NCI-H2196 (cell line): ENCODE data around the gene AGBL1.
"Not testable (repeated sequence)": the region's sequence is repeated elsewhere in the genome, so short reads cannot be mapped to it uniquely, and the experiment has no call there.

Experiments
- DNase-seq: peaks from one replicate; lab custom pipeline; 2025; ENCODE audit not compliant: unreplicated experiment; lab: John Stamatoyannopoulos, UW

AGBL1 gene

DNA sequence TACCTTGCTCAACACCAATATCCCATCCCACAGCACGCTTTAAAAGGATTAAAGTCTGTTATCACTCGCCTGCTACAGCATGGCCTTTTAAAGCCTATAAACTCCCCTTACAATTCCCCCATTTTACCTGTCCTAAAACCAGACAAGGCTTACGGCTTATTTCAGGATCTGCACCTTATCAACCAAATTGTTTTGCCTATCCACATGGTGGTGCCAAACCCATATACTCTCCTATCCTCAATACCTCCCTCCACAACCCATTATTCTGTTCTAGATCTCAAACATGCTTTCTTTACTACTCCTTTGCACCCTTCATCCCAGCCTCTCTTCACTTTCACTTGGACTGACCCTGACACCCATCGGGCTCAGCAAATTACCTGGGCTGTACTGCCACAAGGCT, 962.9 kb downstream of the AGBL1 start:
- not testable (repeated sequence) for DNase-seq

DNA sequence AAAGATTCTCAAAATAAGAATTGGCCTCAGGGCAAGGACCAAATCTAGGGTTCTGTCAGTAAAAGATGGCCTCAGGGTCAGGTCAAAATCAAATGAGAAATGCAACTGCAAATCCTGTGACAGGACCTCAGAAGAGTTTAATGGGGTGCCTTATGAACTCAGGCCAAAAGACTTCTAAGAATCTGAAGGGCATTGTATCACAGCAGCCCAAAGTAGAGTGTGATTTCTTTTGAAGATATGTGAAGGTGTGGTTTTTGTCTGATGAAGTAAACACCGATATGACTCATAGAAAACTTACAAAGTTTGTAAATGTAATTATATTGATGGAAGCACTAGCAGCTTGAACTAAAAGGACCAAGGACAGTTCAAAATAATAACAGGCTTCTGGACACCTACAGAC, 966.1 kb downstream of the AGBL1 start:
- DNase-seq: no peak

DNA sequence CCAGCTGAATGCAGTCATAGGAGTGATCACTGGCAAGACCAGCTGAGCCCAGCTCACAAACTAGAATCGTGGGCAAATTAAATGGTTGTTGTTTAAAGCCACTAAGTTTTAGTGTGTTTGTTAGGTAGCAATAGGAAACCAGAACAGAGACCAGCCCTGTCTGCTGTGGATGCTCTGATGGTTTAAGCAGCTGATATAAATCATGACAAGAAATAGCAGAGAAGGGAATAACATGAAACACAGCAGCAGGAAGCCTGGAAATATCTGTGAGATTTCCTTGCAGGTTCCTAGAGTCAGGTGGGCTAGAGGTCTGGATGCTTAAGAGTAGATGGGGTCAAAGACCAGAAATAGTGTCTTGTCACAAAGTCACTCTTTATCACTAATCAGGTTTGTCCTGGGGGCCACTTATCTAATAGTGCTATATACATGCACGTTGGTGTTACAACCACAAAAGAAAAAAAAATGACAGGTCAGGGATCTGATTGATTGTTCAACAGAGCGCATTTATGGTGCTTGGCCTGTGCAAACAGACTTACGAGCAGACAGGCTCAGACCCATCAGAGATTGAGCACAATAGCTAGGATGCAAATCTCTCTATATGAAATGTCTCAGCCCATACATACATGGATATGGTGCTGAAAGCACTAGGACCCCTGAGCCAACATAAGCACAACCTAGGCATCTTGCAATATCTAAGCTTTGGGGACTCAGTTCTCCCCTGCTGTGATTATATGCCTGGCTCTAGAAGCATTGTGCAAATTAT, 967.7 kb downstream of the AGBL1 start:
- no peak for DNase-seq
